ENCODE results near the gene TRAPPC2L. TPM values are rescaled to one million over a fixed set of nuclear protein-coding genes. Genes with fewer than 3 reads are reported as not detected.
A peak's percentile ranks its signal among the peaks of the same experiment; 100 is the strongest.

The TRAPPC2L gene
- total RNA-seq, 1 donor, result 43.1 TPM

DNA sequence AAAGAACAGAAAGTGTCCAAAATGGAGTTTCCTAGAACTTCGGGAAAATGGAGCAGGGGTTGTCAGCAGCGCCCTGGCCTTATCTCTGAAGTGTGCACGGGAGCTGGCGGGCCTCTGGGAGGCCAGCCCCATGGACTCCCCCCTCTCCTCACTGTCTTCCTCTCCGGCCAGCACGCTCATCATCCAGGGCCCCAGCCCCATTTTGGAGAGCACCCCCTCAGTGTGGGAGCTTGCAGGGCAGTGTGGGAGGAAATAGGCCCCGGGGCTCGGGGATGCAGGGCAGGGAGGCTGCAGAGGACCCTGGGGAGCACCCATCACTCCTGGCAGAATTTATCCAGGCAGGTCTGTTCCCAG, 14.4 kb downstream of the TRAPPC2L start:
- Histone ChIP-seq H3K4me1 (ENCODE audit: insufficient read depth, low read length) (no peaks in the 10 kb centered on the region), H3K4me2 (ENCODE audit: insufficient read depth, low read length) (peak overlapping the region; percentile 43), H3K79me2 (ENCODE audit: insufficient read depth, low read length) (no peaks in the 10 kb centered on the region), H3K36me3 (ENCODE audit: insufficient read depth, low read length) (no peaks in the 10 kb centered on the region), H2AFZ (ENCODE audit: low read length) (no peak overlapping the region), H3K27me3 (ENCODE audit: insufficient read depth, low read length) (peaks cover 35% of the 10 kb centered on the region), H4K20me1 (ENCODE audit: insufficient read depth, low read length) (no peaks in the 10 kb centered on the region), H3K4me3 (ENCODE audit: insufficient read depth, low read length) (no peak overlapping the region), H3K9me3 (ENCODE audit: low read depth, low read length) (no peaks in the 10 kb centered on the region), H3K27ac (ENCODE audit: low read depth, low read length) (no peak overlapping the region)
- no peak for DNase-seq (ENCODE audit: insufficient read length, low spot score, missing footprints)
- no peak for TF ChIP-seq CTCF (IDR thresholded peaks at IDR 0.05; ENCODE audit: extremely low read depth, low read depth, low read length)

- no peaks in the 10 kb centered on the region for H3K36me3 ChIP-seq (ENCODE audit: insufficient read depth, low read length)
- H3K4me3 ChIP-seq (ENCODE audit: insufficient read depth, low read length), result no peak overlapping the region
- no peaks in the 10 kb centered on the region for H4K20me1 ChIP-seq (ENCODE audit: insufficient read depth, low read length)
- no peak for DNase-seq (ENCODE audit: insufficient read length, low spot score, missing footprints)
- H3K79me2 ChIP-seq (ENCODE audit: insufficient read depth, low read length), result no peaks in the 10 kb centered on the region
- H3K9me3 ChIP-seq (ENCODE audit: low read depth, low read length), result no peaks in the 10 kb centered on the region
- TF ChIP-seq CTCF (IDR thresholded peaks at IDR 0.05; ENCODE audit: extremely low read depth, low read depth, low read length), result no peak
- peaks cover 33% of the 10 kb centered on the region for H3K27me3 ChIP-seq (ENCODE audit: insufficient read depth, low read length)
- no peak overlapping the region for H3K27ac ChIP-seq (ENCODE audit: low read depth, low read length)
- no peak overlapping the region for H3K4me2 ChIP-seq (ENCODE audit: insufficient read depth, low read length)
- no peak overlapping the region for H2AFZ ChIP-seq (ENCODE audit: low read length)
- no peaks in the 10 kb centered on the region for H3K4me1 ChIP-seq (ENCODE audit: insufficient read depth, low read length)
Observed at GRCh38 chr16:88871730-88872416, 14.9 kb downstream of the TRAPPC2L start.

GRCh38 chr16:88872650-88873331, 15.9 kb downstream of the TRAPPC2L start:
- peaks cover 32% of the 10 kb centered on the region for H3K27me3 ChIP-seq (ENCODE audit: insufficient read depth, low read length)

More at GRCh38 chr16:88872650-88873331, 15.9 kb downstream of the TRAPPC2L start:
- no peak overlapping the region for H3K27ac ChIP-seq (ENCODE audit: low read depth, low read length)
- no peaks in the 10 kb centered on the region for H3K79me2 ChIP-seq (ENCODE audit: insufficient read depth, low read length)
- H3K9me3 ChIP-seq (ENCODE audit: low read depth, low read length), result no peaks in the 10 kb centered on the region
- no peaks in the 10 kb centered on the region for H4K20me1 ChIP-seq (ENCODE audit: insufficient read depth, low read length)
- H3K36me3 ChIP-seq (ENCODE audit: insufficient read depth, low read length), result no peaks in the 10 kb centered on the region
- no peak for TF ChIP-seq CTCF (IDR thresholded peaks at IDR 0.05; ENCODE audit: extremely low read depth, low read depth, low read length)
- no peak overlapping the region for H3K4me3 ChIP-seq (ENCODE audit: insufficient read depth, low read length)
- H3K4me2 ChIP-seq (ENCODE audit: insufficient read depth, low read length), result no peak overlapping the region
- no peak for DNase-seq (ENCODE audit: insufficient read length, low spot score, missing footprints)
- H3K4me1 ChIP-seq (ENCODE audit: insufficient read depth, low read length), result no peaks in the 10 kb centered on the region
- no peak overlapping the region for H2AFZ ChIP-seq (ENCODE audit: low read length)

All from osteoblast (primary cell).